ENCODE measurements around the gene ARL8B. TPM values are rescaled to one million over a fixed set of nuclear protein-coding genes. Genes with fewer than 3 reads are reported as not detected.

Gene ARL8B
- total and polyA plus RNA-seq, 2 of the 8 experiments (the other 6 are each of a cell fraction or from before 2014, with no cell fraction given) = 14.5 to 27.8 TPM

GRCh38 chr3:5102532-5102931 lies 19.6 kb upstream of the ARL8B start:
- Histone ChIP-seq H3K27ac (ENCODE audit: low read depth, low read length) (no peak overlapping the region), H2BK15ac (ENCODE audit: low read length) (no peak overlapping the region), H3K79me2 (ENCODE audit: control insufficient read depth in 1 of 2, insufficient read depth in 2 of 2, low read length in 2 of 2) (no peaks in the 10 kb centered on the region), H3K9ac (replicated peaks in 1 of 4; ENCODE audit: extremely low read depth in 1 of 4, low read depth in 3 of 4, low read length in 3 of 4) (no peak overlapping the region), H3K4ac (replicated peaks; ENCODE audit: insufficient read length, low read depth, low read length) (no peak overlapping the region), H4K91ac (replicated peaks; ENCODE audit: insufficient read length, low read length) (no peak overlapping the region), H3K14ac (ENCODE audit: insufficient read length) (no peak overlapping the region), H3K56ac (replicated peaks; ENCODE audit: insufficient read length, low read depth, low read length) (no peak overlapping the region), H3K4me1 (replicated peaks in 1 of 4; ENCODE audit: control insufficient read depth in 3 of 4, insufficient read depth in 4 of 4, low read length in 3 of 4) (no peaks in the 10 kb centered on the region), H3K36me3 (ENCODE audit: control insufficient read depth in 2 of 4, insufficient read depth in 4 of 4, low read length in 3 of 4) (no peaks in the 10 kb centered on the region), H2BK20ac (ENCODE audit: low read length) (no peak overlapping the region), H3K18ac (ENCODE audit: extremely low read depth, low read length) (no peak overlapping the region), H4K8ac (ENCODE audit: extremely low read depth, insufficient read depth, low read length) (no peak overlapping the region), H2AK5ac (ENCODE audit: low read depth, low read length) (no peak overlapping the region), H4K5ac (ENCODE audit: insufficient read length, low read depth, low read length) (no peak overlapping the region), H2BK120ac (replicated peaks; ENCODE audit: low read depth, low read length) (no peak overlapping the region), H3K27me3 (replicated peaks in 1 of 4; ENCODE audit: control insufficient read depth in 3 of 4, extremely low read depth in 1 of 4, insufficient read depth in 3 of 4, low read length in 3 of 4) (no peaks in the 10 kb centered on the region; a peak in 1 of 7 replicates), H3K23ac (ENCODE audit: insufficient read length) (no peak overlapping the region), H3K23me2 (ENCODE audit: low read depth, low read length) (no peaks in the 10 kb centered on the region), H3K9me3 (ENCODE audit: insufficient read depth in 2 of 2, low read depth in 1 of 2, low read length in 1 of 2) (no peaks in the 10 kb centered on the region), H3K4me3 (ENCODE audit: extremely low read depth in 1 of 4, insufficient read depth in 2 of 4, low read depth in 3 of 4, low read length in 4 of 4) (no peak overlapping the region), H3K79me1 (ENCODE audit: low read depth, low read length) (no peaks in the 10 kb centered on the region), H2BK12ac (ENCODE audit: low read depth, low read length) (no peak overlapping the region), H2AFZ (ENCODE audit: low read length) (no peak overlapping the region), H3K4me2 (ENCODE audit: insufficient read depth in 1 of 2, low read depth in 2 of 2, low read length in 2 of 2) (no peak overlapping the region), H4K20me1 (replicated peaks in 1 of 2; ENCODE audit: control insufficient read depth in 1 of 2, insufficient read depth in 2 of 2, low read length in 2 of 2) (no peaks in the 10 kb centered on the region), H2BK5ac (ENCODE audit: low read depth, low read length) (no peak overlapping the region)
- ChIA-PET POLR2A (ENCODE audit: partially characterized antibody) (no interaction called here), CTCF (ENCODE audit: partially characterized antibody) (interaction anchor here (1.0 to 1.3 kb wide), 4 partner anchors 8 to 125 kb away, joined by 3 to 4 read pairs (median 3); no protein-coding TSS in a partner anchor)
- FAIRE-seq (no peak), DNase-seq (ENCODE audit: low read depth in 1 of 2, low spot score in 2 of 2) (no peak)
- 89% methylated on average over 3 of the region's 3 CpGs; no CpG with 5 or more reads in 1 of the 2 experiments for WGBS, 2 experiments (ENCODE audit: extremely low coverage in 1 of 2, insufficient coverage in 1 of 2, insufficient read length in 1 of 2, insufficient replicate concordance in 2 of 2, low coverage in 1 of 2, low lambda C conversion rate in 2 of 2, missing lambda C conversion rate in 1 of 2)
- TF ChIP-seq SRF (IDR thresholded peaks at IDR 0.05; ENCODE audit: low read depth, low read length) (no peak), CTCF (IDR thresholded peaks at IDR 0.05; ENCODE audit: control extremely low read depth in 1 of 3, insufficient read depth in 1 of 3, low read depth in 1 of 3, low read length in 3 of 3) (no peak), SP4 (IDR thresholded peaks at IDR 0.05; ENCODE audit: low read length) (no peak), KDM4A (IDR thresholded peaks at IDR 0.05; ENCODE audit: low read depth, low read length, severe bottlenecking) (no peak), RXRA (IDR thresholded peaks at IDR 0.05; ENCODE audit: insufficient read depth, low read depth, low read length) (no peak), CREB1 (IDR thresholded peaks at IDR 0.05) (no peak), CBX5 (IDR thresholded peaks at IDR 0.05; ENCODE audit: low read depth, low read length) (no peak), GABPA (IDR thresholded peaks at IDR 0.05; ENCODE audit: borderline replicate concordance, insufficient read depth, low read length) (no peak), CHD1 (IDR thresholded peaks at IDR 0.05; ENCODE audit: low read depth, low read length) (no peak), ASH2L (IDR thresholded peaks at IDR 0.05; ENCODE audit: low read length) (no peak), TAF7 (optimal IDR thresholded peaks at IDR 0.05; ENCODE audit: borderline replicate concordance, low read depth, low read length) (no peak)

Measured in H1 (cell line).